Ureter (tissue), 1 donor: ENCODE results near the gene GRIK3. TPM values are rescaled to one million over a fixed set of nuclear protein-coding genes. Genes with fewer than 3 reads are reported as not detected.

Experiments
- DNase-seq: peaks from one replicate; pipeline ENCODE4 v3.0.0-alpha.2; 2020; ENCODE audit warnings: low spot score
- total RNA-seq: library from RNA; stranded (reverse); gene quantifications from one replicate; pipeline ENCODE4 v1.2.4, GENCODE V29; 2023
- donor health status: DM: yes; HTN: yes; CAD: no.

GRIK3 gene
- total RNA-seq, 1 donor from 2014 or later: 0.55 TPM

DNA sequence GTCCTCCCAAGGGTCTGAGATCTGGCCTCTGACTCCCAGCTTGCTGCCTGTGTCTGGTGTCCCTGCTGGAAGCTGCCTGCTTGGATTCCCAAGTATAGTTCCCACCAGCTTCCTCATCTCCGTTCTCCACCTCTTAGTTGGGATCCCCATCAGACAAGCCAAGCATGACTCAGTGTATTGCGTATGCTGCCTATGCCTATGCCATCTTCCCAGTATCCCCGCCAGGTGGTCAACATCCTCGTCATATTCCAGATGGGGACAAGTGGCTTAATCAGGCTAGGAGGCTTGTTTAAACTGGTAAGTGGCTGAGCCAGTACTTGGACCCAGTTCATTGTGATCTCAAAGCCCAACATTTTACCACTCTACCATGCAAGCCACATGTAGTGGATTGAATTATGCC lies 204.4 kb downstream of the GRIK3 start:
- DNase-seq: no peak

DNA sequence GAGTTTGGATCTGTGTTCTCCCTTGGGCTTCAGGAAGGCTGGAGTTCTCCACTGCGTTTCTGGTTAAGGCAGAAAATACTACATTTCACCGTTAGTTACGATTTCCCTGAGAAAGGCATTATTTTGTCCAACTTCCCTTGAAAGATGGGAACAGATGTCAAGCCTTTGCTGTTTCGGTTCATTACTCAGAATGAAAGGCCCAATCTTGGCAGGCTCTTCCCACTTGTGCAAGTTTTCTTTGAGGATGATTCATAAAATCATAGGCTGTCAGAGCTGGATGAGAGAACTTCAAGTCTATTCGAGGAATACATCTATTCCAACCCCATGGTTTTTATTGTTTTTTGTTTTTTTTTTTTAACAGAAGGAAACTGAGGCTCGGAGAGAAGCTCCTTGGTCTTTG lies 205.2 kb downstream of the GRIK3 start:
- DNase-seq: no peak

DNA sequence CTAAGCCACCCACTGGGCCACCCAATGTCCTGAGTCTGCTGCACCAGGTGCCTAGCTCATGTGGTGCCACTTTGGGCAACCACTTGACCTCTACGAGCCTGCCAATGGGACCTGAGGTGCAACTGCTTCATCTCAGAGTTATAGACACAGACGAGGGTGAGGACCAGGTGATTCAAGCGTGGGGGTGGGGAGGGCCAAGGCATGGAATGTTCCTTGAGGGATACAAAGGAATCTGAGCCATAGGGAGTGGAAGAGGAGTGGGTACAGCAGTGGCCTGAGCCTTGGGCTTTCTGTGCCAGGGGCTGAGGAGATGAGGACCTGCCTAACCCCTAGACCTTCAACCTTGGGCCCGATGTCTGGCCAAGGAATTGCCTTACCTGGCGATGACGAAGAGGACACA lies 209.1 kb downstream of the GRIK3 start:
- no peak for DNase-seq

DNA sequence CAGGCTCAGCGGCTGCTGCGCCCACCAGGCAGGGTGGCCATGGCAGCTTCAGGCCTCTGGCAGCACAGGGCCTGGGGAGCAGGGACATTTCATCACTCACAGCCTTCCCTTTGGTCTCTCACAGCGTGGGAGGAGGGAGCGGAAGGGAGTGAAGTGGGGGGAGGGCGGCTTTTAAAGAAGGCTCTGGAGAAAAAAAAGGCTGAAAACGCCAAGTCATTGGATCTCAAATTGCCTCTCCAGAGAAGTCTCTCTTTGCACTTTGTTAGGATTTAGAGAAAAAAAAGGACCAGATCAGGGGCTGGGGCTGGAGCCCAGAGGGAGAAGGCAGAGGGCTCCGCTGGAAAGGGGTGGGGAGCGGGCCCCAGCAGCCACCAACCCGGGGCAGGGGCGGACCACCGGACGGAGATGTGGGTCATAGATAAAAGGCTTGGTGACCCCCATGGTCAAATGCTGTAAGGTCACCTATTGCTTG lies 209.9 kb downstream of the GRIK3 start:
- DNase-seq: no peak

DNA sequence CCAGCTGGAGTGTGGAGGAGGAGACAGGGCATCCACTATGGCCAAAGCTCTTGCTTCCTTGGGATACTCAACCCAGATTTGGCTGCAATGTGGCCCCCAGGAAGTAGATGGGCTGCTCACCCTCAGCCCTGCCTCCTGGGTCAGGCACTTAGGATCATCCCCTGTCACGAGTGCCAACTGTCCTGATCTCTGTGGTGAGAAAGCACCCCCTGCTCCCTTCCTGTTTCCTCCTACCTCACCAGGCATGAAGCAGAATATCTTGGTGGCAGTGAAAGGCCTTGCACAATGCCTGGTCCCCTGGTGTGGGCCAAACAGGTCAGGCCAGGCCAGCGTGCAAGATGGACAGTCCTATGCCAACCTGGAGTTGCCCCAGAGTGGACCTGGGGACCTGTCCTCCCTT lies 211.7 kb downstream of the GRIK3 start:
- DNase-seq: no peak

DNA sequence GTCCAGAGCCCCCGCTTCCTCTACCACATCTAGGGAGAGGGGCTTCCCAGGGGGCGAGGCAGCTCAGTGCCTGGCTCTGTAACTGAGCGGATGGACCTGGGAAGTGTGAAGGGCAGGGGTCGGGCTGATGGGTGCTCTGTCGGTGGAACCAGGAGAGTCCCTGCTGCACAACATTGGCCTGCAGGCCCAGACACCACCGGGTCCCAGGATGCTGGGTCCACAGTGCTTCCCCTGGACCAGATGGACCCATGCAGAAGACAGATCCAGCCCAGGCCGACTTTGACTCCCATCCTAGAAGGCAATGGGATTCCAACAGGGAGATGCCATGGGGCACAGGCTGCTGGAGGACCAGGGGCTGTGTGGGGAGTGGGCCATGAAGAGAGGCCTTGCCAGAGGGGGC lies 212.9 kb downstream of the GRIK3 start:
- no peak for DNase-seq

DNA sequence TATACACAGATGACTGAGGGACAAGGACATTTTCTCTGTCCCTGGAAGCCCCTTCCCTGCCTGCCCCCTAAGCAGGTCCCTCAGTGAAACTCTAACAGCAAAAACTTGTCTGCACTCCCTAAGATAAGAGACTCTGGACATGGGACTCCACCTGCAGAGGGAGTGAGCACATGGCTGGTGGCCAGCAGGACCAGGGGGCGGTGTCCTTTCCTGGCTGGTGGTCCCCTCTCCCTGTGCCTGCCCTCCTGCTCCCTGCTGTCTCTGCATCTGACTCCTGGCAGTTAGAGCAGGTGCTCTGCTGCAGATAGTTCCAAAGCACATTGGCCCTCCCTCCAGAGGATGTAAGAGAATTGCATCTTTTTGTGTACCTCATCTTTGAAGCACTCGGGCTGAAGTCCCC lies 215.5 kb downstream of the GRIK3 start:
- DNase-seq: no peak

DNA sequence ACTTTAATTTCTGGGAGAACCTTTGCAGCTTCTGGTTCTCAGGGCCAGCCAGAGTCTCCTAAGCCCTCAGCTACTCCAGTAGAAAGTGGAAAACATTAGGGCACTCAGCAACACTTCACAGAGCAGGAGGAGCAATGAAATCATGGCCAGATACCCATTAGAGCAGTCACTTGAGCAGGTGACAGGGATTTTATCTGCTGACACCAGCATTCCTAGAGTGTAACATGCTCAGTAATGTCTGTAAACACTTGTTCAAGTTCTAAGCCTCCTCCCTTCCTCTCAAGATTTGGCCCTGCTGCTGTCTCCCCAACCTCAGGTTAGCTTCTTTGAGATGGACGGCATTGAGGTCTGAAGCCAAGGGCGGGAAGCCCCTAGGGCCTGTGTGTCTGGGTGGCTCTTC lies 218.0 kb downstream of the GRIK3 start:
- DNase-seq: no peak

DNA sequence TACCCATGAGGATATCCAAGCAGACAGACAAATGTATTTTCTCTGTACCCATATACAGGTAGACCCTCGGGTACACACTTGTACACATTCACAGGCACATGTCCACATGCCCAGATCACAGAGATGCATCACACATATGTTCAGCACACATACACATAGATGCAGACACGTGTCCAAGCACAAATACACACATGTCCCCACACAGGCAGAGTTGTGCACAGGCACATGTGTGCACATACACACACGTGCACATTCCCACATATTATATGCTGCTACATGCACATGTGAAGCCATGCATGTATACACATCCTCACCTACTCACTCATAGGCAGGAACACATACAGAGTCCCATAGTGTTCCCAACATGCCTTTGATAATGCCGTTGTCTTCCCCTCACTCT lies 219.5 kb downstream of the GRIK3 start:
- no peak for DNase-seq

DNA sequence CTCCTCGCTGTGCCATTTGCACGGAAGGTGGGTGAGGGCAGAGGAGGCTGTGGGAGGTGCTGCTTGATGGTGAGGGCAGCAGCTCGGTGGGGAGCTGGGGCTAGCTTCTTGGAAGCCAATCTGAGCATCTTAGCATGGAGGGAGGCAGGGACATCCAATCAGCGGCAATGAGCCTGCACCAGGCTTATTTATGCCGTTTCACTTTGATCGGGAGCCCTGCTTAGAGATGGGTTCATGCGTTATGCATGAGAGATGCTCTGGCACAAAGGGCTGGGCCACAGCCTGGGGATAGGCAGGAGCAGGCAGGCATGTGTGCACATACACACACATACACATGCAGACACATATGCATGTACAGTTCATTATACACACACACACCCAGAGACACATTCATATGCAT lies 220.2 kb downstream of the GRIK3 start:
- no peak for DNase-seq

DNA sequence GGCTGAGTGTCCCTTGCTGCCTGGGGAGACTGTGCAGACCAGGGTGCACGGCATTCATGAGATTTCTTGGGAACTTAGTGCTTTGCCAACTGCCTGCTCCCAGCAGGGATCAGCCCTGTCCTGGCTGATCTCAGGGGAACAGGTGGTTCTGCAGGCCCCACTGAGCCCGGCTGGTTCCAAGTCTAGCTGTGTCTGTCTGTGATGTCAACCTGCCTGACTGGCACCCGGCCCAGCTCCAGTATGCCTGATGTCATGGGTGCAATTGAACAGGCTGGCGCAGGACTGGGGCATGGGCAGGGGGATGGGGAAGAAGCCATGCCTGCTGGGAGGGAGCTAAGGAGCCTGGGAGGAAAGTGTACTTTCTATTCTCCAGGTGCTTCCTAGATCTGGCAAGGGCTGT lies 227.1 kb downstream of the GRIK3 start:
- DNase-seq: no peak

DNA sequence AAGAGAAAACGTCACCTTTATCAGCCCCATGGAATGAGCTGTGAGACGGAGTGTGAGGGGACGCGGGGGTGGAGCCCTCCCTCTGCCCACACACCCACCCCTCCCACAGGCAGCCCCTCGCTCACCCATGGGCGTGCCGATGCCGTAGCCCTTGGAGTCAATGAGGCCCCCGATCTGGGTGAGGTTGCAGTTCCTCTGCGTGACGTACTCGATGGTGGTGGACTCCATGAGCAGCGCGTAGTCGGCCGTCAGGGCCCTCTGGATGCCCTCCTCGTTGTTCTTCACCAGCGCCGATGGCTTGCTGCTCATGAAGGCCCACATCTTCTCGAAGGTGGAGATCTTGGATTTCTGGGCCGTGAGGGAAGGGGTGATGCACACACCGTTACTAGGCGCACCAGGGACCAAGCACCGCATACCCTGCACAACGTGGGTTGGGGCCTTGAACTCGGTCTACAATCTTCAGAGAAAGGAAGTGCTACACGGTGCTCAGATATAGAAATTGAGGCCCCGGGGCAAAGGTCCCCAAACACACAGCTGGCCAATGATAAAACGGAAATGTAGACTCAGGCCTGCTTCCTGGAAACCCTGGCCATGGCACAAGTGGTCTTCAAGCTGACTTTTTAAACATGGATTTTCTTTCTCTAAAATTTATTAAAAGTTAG lies 228.2 kb downstream of the GRIK3 start:
- no peak for DNase-seq

DNA sequence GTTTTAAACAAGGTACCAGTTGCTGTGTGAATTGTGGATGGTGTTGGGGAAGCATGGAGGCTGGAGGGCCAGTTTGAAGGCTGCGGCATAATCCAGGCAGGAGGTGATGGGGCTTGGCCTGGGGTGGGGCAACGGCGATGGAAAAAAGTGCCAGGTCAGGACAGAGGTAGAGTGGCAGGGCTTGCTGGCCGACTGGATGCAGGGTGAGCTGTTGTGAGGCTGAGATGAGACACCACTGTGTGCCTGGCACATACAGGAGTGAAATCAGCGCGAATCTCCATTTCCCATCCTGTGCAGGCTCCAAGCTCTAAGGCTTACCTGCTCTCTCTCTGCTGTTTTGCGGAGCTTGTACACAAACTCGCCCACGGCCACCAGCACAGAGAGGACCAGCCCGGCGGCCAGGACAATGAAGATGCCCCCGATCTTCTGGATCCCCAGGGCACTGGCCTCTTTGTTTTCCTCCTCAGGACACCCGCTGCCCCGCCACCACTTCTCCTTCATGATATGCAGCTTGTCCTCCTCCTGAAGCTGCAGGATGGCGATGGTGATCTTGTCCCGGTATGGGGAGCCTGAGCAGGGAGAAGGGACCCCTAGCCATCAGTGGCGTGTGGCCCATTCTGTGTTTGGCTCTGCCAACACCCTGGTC lies 229.5 kb downstream of the GRIK3 start:
- DNase-seq: no peak

DNA sequence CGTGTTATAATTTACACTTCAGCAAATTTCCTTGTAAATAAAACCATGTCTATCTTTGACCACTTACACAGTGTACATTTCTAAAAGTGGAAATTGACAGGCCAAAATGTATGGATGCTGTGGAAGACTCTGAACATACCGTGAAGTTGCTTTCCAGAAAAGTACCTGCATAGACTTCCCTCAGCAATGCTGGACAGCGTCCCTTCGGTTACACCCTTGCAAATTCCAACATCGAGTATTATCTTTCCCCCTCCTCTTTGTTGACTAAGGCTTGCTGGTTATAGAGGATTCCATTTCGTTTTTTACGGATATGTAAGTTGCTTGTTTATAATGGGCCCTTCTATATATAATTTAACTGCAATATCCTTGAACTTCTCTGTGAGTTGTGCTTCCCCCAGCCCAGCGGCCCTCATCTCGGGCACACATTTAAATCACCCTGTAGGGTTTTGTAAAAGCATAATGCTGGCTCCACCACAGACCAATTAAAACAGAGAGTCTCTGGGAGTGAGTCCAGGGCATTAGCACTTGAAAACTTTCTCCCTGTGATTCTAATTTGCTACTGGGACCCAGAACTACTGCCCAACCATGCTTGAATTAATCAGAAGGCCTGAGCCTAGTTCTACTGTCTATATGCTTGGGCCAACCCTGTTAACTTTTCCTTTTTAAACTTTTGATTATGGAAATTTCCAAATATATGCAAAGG lies 230.3 kb downstream of the GRIK3 start:
- DNase-seq: no peak

DNA sequence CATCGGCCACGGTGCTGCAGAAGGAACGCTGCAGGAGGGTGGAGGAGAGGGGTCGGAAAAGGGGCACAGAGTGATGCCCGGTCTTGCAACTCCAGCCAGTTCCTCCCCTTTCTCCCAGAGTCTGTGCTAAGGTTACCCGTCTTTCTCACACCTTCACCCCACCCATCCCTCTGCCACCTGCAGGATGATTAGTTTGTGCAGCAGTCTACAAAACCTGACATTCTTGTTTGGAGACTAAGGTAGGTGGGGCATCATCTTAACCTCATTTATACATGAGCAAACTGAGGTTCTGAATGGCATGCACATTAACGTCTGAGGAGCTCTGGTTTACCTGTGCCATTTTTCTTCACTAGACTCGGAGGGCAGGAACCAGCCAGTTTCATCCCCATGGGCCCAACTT lies 232.3 kb downstream of the GRIK3 start:
- no peak for DNase-seq

DNA sequence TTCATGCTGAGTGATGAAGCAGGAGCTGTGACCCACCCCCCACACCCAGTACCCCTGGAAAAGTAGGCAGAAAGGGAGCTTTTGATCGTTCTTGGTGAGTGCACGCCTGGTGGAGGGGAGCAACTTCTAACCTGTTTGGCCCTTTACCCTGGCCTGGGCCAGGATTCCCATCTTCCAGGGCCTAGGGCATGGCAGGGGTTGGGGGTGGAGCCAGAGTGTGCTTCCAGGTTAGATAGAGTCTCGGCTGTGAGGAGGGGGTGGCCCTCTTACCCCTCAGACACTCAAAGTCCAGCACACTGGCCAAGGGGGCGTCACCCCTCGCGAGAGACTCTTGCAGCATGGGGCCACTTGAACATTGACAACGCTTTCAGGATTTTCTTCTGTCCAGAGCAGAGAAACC lies 236.6 kb downstream of the GRIK3 start:
- DNase-seq: no peak

DNA sequence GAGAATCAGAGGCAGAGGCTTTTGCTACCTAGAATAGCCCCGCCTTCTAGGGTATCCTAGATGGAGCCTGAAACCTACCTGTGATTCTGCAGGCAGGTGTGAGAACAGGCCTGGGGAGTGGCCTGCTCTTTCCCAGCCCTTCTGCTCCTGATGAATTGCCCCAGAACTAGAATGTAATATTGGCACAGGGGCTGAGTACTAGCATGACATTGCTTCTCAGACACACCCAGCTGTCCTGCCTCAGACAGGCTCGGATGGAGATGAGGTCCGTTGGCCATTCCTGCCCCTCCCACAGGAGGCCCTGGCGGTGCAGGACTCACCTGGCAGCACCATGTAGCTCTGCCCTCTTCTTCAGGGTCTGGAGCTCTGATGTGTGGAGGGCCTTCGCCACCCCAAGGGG lies 237.6 kb downstream of the GRIK3 start:
- no peak for DNase-seq

DNA sequence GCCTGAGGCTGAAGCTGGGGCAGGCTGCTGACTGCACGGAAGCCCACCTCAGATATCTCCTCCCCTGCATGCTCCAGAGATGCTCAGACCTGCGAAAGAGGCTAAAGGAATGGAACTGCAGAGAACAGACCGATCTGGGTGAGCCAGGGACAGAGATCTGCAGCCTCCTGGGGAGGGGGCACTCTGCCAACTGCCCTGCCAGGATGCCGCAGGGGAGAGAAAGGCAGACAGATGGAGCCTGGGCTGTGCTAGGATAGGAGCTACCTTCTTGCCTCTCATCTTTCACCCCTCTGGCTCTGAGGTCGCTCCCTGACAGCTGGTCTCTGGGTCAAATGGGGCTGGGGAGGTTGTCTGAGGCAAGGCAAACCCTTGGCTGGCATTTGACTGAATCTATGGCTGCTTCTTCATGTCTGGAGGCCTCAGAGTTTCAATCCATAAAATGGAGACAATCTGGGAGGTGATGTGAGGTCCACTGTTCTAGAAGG lies 238.2 kb downstream of the GRIK3 start:
- DNase-seq: no peak

DNA sequence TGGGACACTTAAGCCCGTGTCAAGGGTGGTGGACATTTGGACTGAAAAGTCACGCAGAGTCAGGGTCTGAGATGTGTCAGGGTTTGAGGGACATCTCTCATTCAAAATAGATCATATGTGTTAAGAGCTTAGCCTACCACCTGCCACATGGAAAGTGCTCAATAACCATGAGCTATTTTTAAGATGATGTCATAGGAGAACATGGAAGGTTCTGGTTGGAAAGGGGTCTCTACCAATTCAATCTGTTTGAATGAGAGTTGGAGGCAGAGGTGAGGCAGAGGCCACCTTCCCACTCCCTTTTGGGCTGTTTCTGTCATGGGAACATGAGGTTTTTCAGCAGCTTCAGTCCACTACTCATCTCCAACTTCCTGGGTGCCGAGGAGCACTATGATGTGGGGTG lies 239.9 kb downstream of the GRIK3 start:
- DNase-seq: no peak

DNA sequence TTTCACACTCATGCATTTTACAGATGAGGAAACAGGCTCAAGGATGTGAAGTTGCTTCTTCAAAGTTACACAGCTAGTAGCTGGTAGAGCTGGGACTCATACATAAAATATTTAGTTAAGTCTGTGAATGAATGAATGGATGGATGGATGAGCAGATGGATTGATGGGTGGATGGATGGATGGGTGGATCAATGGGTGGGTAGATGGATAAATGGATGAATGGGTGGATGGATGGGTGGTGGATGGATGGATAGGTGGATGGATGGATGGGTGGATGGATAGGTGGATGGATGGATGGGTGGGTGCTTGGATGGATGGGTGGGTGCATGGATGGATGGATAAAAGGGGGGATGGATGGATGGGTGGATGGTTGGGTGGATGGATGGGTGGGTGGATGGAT lies 240.9 kb downstream of the GRIK3 start:
- no peak for DNase-seq

DNA sequence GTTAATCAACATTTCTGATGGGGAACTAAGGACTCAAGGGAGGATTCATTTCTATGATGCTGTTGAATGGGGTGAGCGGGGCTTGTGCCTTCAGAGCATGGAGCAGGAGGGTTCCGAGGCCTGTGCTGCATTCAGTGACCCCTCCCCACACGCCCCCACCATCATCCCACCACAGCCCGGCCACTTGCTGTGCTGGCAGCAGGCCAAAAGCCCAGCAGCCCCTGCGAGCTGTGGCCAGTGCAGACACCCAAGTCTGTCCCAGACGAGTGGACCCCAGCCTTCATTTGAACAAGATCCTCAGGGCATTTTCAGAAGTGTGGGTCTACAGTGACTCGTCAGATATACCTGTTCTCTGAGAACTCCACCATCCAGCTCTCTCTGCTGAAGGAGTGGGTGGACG lies 242.0 kb downstream of the GRIK3 start:
- DNase-seq: no peak

DNA sequence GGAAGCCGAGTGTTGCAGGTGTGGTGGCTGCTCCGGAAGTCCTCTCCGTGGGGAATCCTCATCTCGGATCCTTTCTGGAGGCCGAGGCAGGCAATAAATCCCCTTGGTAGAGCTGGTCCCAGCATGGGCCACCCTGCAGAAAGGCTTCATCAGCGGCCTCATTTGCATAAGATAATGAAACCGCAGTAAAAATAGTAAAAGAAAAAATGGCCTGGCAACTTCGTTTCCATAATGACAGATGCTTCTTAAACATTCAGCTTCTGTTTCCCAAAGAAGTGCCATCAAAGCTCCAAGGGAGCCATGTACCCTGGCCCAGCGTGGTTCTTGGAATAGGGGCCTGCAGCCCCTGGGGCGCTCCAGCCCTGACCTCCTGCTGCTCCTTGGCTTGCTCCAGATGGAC lies 244.1 kb downstream of the GRIK3 start:
- DNase-seq: no peak

DNA sequence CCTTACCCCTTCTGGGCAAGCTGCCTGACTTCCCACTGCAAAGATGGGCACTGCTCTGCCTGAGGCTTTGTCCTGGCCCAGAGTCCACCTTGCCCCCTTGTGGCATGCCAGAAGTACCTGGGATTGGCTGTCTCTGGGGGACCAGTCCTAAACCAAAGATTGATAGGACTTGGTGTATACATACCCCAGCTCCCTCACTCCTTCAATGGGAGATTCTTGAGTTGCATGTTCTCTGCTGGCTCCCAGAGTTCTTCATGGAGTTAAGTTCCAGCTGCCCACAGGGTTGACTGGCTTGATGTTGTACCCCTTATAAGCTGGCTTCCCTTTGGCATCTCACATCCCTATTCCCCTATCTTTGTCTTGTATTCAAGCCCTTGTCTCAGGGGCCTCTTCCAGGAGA lies 244.8 kb downstream of the GRIK3 start:
- DNase-seq: no peak
